GM13976 (cell line): ENCODE data around the gene ADA.

Experiments
- DNase-seq: peaks from one replicate; pipeline ENCODE4 v3.0.0; 2012; ENCODE audit warnings: low spot score
- in situ Hi-C: fragments of 300-500 bp; cut with MboI; formaldehyde crosslinking; loops from one replicate; pipeline ENCODE4 v1.12.0; 2022; ENCODE audit warnings: low sequenced_read_pairs, mixed read lengths, inconsistent platforms; ENCODE audit not compliant: unreplicated experiment
- TF ChIP-seq, protein P1 (sequence below): IDR thresholded peaks from 2 replicates; pipeline ENCODE4 v1.5.1; 2012; ENCODE audit warnings: borderline replicate concordance, mild to moderate bottlenecking; ENCODE audit not compliant: insufficient read depth; ENCODE audit errors: extremely low read depth, missing control alignments, control extremely low read depth

ADA gene

DNA sequence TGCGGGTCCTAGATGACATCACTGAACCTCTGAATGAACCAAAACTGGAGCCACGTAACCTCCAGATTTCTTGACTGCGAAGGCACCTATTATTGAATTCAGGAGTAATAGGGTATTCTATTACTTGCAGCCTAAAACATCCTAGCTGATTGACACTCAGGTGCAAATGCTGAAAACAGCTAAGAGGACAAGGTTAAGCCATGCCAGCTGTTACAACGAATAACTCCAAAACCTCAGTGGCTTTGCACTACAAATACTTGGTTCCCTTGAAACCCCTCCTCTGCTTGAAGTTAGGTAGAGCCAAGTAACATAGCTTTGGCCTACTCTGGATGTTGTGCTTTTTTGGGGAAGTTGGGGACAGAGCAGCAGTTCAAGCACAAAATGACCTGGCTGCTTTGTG is 42.7 kb upstream of the ADA start:
- no peak for DNase-seq
- TF ChIP-seq, protein P1, sequence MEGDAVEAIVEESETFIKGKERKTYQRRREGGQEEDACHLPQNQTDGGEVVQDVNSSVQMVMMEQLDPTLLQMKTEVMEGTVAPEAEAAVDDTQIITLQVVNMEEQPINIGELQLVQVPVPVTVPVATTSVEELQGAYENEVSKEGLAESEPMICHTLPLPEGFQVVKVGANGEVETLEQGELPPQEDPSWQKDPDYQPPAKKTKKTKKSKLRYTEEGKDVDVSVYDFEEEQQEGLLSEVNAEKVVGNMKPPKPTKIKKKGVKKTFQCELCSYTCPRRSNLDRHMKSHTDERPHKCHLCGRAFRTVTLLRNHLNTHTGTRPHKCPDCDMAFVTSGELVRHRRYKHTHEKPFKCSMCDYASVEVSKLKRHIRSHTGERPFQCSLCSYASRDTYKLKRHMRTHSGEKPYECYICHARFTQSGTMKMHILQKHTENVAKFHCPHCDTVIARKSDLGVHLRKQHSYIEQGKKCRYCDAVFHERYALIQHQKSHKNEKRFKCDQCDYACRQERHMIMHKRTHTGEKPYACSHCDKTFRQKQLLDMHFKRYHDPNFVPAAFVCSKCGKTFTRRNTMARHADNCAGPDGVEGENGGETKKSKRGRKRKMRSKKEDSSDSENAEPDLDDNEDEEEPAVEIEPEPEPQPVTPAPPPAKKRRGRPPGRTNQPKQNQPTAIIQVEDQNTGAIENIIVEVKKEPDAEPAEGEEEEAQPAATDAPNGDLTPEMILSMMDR = no peak
- in situ Hi-C loops = no loop called here

DNA sequence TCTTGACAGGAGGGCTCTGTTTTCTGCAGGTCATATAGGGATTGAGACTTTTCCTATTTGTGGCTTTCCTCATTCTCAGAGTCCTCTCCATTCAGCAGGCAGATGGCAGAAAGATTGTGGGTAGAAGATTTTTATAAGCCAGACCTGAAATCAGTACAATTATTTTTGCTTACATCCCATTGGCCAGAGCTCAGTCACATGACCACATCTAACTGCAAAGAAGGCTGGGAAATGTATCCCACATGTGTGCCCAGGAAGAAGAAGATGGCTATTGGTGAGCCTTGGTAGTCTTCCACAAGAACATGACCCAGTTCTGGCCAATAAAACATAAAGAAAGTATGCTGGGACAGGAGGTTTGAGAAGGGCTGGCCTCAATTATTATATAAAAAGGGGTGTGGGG is 42.1 kb upstream of the ADA start:
- no peak for DNase-seq
- in situ Hi-C loops = no loop called here
- TF ChIP-seq, protein P1 = no peak

GRCh38 chr20:44692932-44693480 is 41.5 kb upstream of the ADA start:
- no peak for DNase-seq
- TF ChIP-seq, protein P1 = no peak

GRCh38 chr20:44691424-44692423 is 40.2 kb upstream of the ADA start:
- TF ChIP-seq, protein P1 = no peak
- DNase-seq = no peak
- in situ Hi-C loops = no loop called here

More at GRCh38 chr20:44692932-44693480, 41.5 kb upstream of the ADA start:
- in situ Hi-C loops = no loop called here

GRCh38 chr20:44690781-44691423 is 39.4 kb upstream of the ADA start:
- DNase-seq = no peak
- TF ChIP-seq, protein P1 = no peak
- in situ Hi-C loops = no loop called here

GRCh38 chr20:44689809-44690208 is 38.3 kb upstream of the ADA start:
- TF ChIP-seq, protein P1 = no peak
- no peak for DNase-seq
- in situ Hi-C loops = loop anchor here (5.0 to 10.0 kb wide), 2 partner anchors 32 to 175 kb away; no protein-coding TSS in a partner anchor
